NK-92 (cell line): ENCODE data around the gene YOD1.
"Not testable (repeated sequence)": the region's sequence is repeated elsewhere in the genome, so short reads cannot be mapped to it uniquely, and the experiment has no call there.

Experiments
- DNase-seq: peaks from one replicate; lab custom pipeline; 2025; ENCODE audit not compliant: unreplicated experiment; lab: John Stamatoyannopoulos, UW

Gene YOD1

DNA sequence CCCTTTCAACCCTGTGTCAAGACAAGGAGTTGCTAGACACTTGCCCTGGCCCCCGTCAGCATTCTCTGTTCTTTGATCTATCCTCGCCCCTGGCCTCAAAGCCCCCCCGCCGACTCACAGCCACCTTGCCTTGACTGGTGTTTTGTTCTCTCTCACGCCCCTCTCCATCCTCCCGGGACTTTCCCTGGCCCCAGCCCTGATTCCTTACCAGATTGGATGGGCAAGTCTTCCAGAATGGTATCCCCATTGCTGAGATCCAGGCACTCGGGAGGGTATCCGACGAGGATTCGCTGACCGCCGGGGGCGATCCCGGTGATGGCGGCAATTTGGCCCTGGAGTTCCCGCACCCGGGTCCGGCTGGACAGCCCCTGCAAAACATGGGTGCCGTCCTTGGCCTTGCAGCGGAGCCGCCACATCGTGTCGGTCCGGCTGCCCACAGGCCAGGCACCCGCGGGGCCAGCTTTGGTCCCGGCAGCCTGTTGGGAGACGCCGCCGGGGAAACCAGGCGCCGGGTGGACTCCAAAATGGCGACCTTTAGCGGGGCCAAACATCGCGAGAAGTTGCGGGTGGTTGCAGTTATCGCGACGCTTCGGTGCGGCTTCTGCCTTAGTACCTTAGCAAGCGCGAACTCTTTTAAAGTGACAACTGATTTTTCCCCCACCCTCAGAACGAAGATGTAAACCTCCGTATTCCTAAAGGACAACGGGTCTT lies 373 bp downstream of the YOD1 start:
- peak; percentile 38 for DNase-seq

DNA sequence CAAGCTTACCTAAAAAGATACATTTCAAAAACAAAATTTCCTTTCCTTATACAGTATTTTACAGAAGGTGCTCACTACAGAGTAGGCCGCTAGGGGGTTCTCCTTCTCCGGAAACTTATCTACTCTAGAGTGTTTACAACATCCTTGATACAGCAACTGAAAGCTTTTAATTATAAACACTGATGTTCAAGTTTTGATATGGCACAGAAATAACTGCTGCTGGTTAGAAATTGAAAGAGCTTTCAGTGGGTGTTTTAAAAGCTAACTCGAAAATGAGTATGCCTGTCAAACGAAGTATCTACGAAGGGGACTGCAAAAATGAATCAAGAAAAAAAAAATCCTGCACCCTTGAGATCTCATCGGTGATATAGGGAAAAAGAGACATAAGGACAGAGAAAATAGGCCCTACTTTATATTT lies 1.0 kb downstream of the YOD1 start:
- no peak for DNase-seq

DNA sequence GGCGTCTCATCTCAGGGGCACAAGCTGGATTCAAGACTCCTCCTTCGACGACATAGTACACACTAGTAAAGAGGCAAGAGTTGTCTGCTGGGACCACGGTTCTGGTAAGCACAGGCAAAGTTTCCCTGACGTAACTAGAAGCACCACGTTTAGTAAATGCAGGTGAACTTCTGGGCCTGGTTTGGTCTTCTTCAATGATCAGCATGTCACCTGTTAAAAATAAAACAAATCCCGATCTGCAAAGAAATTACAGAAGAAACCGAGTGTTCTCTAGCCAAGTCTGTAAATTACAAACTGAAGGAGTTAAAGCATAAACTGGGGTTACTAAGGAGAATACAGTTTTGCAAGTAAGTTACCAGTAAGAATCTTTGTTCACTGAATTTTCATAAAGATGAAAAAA lies 1.5 kb downstream of the YOD1 start:
- DNase-seq = no peak

DNA sequence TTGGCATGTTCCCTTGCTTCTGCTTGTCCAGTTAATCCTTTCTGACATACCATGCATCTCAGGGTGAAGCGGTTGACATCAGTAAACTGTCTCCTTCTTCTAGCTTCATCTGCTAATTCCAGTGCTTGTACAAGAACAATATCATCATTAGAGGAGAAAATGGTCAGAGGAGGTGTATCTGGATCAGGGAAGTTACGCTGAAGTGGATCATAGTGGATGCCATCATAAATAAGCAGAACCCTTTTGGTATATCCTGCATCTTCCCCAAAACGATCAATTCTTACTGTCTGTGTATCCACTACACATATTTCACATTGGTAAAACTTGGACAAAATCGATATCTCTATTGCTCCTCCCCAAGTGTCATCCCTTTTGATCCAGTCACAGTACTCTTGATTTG lies 2.0 kb downstream of the YOD1 start:
- no peak for DNase-seq

DNA sequence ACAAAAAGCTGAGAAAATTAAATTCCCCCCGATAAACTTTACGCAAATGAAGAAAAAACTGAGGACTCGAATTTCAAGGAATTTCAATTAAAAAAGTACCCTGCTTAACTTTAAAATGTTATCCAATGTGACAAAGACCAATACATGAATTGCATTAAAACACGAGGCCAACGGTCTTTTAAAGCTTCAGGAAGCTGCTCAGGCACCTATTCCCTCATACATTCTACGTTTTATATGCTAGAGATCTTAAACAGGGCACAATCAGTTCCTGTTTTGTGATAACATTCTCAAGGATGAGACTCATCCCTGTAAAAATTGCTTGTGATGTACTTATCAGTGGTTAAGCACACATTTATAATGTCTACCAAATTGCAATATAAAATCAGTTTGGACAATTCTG lies 3.0 kb downstream of the YOD1 start:
- no peak for DNase-seq

DNA sequence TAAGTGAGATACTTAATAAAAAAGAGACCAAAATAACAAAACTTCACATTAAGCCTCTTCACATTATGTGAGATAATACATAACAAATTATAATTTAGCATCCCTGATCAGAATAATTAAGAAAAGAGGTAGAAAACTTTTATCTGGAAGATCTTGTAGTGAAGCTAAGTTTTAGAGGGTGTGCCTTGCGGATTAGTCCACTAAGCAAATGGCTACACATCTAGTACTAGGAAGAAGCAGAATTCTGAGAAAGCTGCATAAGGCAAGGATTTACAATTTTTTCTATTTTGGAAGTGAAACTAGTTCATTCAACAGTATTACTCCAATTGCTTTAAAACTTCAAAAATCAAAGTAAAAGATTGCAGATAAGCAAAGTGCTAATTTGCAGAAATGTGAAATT lies 3.5 kb downstream of the YOD1 start:
- DNase-seq = no peak

DNA sequence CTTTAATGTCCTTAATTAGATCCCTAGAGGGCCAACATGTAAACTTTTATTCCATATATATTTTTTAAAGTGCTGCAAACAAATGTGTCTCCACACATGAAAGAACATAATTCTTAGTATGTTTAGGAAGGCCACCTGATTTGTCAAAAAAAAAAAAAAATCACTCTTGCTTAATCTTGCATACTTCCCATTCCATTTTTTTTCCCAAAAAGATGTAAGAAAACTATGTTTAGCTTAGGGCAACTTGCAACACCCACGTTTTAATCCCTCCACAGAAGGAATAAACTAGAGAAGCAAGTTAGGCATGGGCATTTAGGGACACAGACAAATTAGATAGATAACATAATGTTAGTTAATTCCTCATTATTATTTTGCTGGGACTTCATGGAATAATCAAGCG lies 5.6 kb downstream of the YOD1 start:
- DNase-seq = no peak

DNA sequence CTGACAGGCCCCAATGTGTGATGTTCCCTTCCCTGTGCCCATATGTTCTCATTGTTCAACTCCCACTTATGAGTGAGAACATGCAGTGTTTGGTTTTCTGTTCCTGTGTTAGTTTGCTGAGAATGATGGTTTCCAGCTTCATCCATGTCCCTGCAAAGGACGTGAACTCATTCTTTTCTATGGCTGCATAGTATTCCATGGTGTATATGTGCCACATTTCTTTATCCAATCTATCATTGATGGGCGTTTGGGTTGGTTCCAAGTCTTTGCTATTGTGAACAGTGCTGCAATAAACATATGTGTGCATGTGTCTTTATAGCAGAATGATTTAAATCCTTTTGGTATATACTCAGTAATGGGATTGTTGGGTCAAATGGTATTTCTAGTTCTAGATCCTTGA lies 9.6 kb downstream of the YOD1 start:
- not testable (repeated sequence) for DNase-seq

DNA sequence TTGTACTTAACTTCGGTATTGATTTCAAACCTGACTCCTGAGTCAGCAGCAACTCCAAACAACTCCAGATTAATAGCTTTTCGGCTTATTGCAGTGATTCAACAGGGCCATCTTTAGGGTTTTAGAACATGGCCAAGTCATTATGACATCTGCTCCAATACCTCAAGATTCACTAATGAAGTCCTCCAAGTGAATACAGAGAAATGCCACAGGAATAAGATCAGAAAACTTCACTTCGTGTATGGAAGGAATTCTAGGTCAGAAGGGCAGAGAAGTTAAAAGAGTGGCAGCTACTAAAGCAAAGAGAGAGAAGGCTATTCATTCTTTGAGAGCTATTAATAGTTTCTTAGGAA lies 10.9 kb downstream of the YOD1 start:
- DNase-seq = no peak

DNA sequence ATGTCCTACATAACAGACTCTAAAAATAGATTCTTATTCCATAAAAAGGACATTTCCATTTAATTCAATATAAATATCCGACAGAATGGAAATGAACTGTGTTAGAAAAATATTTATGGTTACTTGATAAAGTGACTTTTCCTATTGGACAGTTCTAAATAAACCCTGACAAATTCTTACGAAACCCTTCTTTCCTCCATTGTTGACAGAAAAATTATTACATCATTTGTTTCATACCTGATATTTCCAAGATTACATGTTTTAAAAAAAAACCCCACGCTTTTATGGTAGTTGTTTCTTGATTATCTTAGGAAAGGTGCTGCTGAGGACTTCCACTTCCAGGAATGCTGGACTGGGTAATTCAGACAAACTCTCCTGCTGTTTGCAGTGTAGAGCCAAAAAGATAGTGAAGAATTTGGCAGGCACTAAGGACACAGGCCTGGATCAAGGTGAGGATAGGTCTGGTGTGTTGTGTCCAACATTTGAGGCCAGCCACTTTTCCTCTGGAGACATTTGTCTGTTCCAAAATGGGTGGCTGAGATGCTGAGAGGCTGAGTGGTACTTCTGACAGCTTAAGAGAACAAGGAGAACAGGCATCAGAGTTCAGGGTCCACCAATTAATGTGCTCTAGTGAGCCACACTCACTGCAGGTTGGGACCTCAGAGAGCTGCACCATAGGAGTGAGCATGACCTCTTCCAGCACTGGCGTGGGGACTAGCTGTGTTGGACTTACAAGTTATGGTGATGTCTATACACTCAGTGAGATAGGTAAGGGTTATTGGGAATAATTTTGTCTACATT lies 11.4 kb downstream of the YOD1 start:
- DNase-seq = no peak

DNA sequence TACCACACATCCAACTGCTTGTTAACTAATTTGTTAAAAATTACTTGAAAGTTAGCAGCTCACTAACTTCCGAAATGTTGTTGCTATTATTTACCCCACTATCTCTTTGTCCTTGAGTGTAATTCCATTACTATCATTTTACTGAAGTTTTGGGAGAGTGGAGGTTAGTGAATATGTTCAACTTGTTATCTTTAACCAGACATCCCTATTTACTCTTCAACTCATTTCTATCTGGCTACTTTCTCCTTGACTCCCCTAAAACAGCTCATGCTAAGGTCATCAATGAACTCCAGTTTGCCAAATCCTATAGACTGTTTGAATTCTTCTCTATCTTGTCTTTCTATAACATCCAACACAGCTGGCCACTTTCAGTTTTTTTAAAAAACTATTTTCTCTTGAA lies 14.1 kb downstream of the YOD1 start:
- DNase-seq = no peak

DNA sequence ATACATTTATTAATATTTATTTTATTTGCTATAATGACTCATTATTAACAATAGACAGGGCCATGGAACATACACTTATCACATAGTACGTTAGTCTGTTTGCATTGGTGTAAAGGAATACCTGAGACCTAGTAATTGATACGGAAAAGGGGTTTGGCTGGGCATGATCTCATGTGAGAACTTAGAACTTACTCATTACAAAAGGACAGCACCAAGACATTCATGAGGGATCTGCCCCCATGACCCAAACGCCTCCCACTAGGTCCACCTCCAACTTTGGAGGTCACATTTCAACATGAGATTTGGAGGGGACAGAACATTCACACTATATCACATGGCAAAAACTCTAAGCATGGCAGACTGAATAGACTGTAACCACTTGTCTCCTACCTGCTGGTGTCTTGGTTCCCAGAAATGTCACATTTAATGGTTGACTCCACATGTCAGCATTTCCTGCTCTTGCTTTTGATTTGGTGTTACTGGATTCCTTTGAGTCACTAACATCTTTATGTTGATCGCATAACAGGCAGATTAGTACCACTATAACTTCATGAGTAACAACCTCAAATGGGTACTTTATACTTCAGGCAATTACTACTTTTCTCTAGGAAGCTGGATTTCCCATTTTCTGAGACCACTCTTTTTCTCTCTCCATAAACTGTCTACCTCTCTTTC lies 15.0 kb downstream of the YOD1 start:
- DNase-seq = no peak

DNA sequence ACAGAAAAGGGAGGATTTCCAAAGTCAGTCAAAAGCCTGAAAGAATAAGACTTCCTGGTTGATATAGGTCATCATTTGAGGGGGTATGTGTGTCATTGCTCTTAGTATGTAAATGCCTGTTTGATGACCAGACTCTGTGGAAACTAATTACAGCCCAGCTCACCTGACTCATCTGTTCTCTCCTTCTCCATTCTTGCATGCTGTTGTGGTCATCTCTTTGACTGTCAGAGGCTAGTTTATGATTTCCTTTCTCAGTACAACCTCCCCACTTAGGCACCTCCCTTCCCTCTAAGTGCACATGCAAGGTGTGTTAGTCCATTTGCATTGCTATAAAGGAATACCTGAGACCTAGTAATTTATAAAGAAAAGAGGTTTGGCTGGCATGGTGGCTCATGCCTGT lies 16.0 kb downstream of the YOD1 start:
- DNase-seq = no peak

DNA sequence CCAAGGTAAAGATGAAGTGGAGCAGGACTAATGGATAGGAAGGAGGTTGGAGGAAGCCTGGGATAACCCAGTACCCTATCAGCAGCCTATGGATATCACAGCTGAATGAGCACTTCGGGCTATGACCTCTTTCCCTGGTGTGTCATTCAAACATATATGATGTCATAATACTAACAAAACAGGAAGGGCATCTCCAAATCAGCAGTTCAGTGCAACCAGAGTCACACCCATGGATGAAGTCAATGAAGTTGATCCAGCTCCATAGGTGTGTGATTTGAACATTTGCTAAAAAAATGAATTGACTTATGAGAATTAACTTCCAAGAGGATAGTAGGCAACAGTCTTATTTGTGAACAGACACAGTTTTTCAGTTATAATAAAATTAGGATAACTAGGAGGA lies 16.8 kb downstream of the YOD1 start:
- no peak for DNase-seq

DNA sequence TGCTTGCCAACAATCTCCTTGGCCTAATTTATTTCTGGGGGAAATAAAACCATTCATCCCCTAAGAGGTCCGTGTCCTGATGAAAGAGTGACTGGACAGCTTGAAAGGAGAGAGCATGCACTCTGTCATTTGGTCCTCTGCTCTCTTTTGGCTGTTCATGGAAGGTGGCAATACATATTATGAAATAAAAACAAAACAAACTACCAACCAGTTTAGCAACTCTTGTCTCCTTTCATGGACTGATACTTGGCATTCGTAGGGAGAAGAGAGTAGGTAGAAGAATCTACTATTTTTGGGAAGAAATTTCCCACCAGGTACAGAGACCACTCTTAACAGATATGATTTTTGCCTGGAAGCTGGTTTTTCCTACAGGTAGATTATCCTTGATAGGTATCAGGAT lies 17.7 kb downstream of the YOD1 start:
- DNase-seq = no peak

DNA sequence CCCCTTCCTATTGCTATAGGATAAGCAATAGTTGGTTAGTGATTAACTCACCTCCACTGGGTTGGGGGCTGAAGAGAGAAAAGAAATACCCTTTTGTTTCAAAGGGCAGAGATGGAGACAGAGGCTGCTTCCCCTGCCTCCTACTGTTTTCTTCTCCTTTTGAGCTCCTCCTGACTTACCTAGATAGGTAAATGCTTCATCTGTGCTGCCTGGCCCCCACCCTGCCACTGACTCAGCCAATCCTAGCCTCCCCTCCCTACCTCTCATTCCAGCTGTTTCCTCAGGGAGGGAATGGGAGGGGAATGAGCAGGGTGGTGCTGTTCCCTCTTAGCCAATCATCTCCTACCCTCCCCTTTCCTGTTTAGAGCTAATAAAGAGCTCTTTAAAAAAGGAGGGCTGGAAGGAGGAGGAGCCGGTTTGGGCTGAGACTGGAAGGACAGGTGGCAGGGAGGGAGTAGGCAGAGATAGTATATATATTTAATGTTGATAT lies 18.4 kb downstream of the YOD1 start, which contains the start of gene C1orf116:
C1orf116 (minus strand) TSS at position 229 of the 490 bp plus-strand sequence. CDS start 5,158 bp downstream, outside the sequence.
- DNase-seq = no peak

DNA sequence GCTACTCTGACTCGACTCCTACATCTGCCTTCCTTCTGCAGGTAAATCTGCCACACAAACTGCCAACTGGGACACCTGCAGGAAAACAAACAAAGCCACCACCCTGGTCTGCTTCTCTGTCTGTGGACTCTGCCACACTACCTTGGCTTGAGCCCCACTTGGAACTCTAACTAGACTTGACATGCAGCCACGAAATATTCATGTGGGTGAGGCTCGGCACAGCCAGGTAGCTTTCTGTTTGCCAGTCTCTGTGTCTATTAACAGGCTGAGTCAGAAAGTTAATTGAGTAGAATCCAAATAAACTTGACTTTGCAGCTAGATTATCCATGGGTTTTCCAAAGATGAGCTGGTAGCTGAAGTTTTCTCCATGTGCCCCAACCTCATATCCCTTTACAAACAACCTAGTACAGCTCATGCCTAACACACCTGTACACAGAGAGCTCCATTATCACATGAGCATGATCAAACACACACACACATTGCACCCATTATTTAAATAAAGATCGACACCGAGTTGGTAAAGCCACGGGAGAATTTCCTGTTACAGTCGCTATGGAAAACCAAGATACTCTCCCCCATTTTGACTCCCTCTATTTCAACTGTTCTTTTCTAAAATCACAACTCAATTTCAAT lies 19.3 kb downstream of the YOD1 start:
- DNase-seq = no peak

DNA sequence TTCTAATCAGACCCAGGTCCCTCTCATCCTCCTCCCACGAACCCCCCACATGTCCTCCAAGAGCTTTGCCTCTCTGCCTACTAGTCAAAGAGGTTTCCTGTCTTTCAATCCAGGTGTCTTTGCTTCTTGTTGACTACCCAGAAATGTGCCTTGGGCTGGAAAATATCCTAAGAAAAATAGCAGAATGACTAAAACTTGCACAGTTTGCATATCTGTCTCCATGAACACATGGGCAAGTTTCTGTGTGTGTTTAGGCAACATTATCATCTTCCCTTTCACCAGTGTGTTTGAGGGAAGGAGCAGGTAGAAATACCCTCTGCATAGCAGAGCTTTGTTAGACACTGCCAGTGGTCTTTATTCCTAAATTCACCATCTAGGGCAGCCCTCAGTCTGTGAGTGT lies 20.0 kb downstream of the YOD1 start:
- DNase-seq = no peak

DNA sequence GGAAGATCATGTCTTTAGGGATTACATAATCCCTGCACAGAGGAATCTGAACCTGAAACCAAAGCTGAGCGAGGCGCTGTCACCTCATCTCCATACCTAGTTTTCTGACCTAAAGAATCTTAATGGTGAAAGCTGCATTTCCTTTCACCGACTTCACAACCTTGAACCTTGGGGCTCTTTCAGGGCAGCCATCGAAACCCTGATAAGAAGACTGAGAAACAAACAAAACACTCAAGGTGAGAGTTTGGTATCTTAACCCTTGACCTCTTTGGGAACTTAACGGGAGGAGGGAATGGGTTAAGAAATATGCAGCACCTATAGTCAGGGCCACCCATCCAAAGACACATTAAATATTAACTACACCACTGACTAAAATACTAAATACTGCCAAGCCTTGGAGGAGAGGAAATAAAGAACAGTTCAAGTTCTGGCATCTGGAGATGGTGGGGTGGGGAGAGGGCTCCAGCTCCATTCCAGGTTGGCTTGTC lies 20.4 kb downstream of the YOD1 start:
- DNase-seq = no peak

DNA sequence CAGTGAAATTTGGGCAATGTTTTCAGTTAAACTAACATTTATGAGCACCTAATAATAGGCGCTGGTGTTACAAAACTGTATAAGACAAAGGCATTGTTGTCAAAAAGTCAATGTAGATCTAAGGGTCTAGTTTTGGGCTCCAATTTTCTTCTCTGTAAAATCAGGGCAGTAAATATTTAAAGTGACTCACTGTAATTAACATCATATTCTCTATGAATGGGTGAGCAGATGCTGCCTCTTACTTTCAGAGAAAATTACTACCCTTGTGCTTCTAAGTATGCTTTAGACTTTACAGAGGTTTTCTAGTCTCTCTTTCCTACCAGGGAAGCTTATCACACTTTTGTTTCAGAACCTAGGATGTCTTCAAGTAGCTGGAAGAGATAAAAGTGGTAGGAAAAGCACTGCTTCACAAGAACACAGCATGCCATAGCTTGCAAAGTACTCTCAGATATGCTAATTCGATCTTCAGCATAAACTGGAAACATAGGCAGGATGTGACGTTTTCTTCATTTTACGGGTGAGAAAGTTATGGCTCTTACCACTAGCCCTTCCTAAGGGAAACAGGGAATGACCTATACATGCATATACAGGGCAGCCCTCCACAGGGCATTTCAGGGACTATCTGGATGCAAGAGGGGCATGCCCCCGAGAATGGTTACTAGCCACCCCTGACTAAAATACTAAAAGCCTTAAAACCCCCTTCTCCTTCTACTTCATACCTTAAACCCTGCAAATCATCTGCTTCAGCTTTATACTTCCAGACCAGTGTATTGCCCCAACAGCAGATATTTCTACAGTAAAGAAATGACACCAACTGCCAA lies 21.1 kb downstream of the YOD1 start:
- DNase-seq = no peak
